HG03045 (cell line): ENCODE data around the gene ETS1.

Source experiments
- ATAC-seq: cut with Tn5 transposase; IDR thresholded peaks from one replicate; pipeline ENCODE4 v1.9.1; 2021; ENCODE audit warnings: mild to moderate bottlenecking, moderate library complexity; ENCODE audit not compliant: unreplicated experiment

ETS1 gene

DNA sequence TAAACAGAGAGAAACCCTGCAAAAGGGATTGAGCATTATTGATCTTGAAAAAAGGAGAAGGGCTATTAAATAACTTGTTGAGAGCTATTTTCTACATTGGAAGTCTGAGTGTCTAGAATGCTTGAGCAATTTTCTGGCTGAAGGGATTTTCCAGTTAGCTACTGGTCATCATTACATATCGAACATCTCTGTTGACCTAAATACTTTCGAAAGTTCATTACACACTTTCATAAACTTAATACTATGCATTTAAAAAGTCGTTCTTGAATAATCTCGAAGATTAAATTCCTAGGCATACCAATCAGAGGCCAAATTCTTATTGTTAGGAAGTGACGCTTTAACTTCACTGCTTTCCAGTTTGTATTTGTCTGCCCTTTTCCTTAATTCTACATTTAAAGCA is 13.7 kb downstream of the ETS1 start:
- no peak for ATAC-seq

- ATAC-seq, result no peak
These were observed 14.4 kb downstream of the ETS1 start for GRCh38 chr11:128572965-128573364.

DNA sequence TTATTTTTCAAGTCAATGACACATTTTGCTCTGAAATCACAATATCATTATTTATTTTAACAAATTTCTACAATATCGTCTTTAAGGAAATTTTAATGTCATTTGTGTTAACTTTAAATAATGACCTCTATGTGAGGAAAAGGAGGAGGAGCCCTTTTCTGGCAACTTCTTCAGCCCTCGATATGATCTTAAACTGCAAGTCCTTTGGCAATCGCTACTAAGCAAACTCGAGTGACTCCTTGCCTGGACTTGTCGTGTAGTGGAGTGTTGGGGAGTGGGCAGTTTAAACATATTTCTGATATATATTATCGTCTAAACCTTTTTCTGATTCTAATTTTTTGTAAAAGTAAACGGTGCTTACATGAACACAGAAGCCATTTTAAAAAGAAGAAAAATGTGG is 16.7 kb downstream of the ETS1 start:
- ATAC-seq, result no peak

- ATAC-seq, result no peak
These were observed 18.1 kb downstream of the ETS1 start for GRCh38 chr11:128569291-128569690.

DNA sequence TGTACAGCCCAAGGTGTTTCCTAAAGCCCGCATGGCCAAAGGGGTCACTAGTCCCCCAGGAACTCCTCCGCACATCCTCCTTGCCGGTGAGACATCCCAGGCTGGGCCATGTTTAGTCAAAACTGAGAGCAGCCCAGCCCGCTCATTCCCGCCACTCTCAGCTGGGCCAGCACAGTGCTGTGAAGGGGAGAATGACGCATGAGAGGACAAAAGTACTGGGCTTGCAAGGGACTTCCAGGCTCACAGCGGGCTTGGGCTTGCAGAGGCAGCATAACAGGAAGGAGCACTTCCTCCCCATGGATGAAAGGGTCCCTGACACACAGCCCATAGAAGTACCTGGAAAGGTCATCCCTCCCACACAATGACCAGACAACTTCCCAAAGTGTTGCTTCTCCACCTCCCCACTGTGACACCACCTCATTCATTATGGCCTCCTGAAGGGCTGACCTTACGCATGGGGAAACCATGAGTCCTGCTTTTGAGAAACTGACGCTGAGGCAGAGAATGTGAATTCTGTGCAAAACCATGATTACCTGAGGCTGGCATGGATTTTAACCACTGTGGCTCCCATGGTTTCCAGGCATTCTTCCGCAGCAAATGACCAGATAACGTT is 19.1 kb downstream of the ETS1 start:
- no peak for ATAC-seq

GRCh38 chr11:128567130-128567529 is 20.2 kb downstream of the ETS1 start:
- no peak for ATAC-seq

- ATAC-seq, result no peak
These were observed 21.5 kb downstream of the ETS1 start for GRCh38 chr11:128565881-128566280.

GRCh38 chr11:128564642-128565245 is 22.6 kb downstream of the ETS1 start:
- ATAC-seq, result no peak

GRCh38 chr11:128563942-128564641 is 23.3 kb downstream of the ETS1 start:
- no peak for ATAC-seq

- no peak for ATAC-seq
These were observed 24.1 kb downstream of the ETS1 start for GRCh38 chr11:128563308-128563707.

DNA sequence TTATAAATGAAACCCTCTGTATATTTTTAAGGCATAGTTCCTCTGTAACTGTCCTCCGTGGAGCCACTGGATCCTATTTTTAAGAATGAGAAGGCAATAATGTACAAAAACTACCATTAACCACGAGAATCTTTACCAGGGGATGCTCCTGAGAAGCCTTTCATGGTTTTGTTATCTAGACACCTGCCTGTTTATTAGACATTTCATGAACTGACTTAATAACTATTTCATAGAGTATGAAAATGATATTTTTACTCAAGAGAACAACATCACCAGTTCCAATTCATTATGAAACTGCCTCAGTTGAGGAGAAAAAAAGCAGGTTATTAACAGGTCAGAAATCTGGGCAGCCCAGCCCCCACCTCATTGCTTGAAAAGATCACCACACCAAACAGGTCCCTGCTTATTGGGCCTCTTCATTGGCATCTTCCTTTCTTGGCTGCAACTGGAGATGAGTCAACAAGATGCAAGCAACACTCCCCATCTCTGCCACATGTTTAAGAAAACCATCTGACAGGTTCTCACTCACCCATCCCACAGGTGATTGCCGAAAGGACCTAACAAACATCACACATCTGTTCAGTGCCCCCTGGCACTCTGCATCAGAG is 27.8 kb downstream of the ETS1 start:
- no peak for ATAC-seq

DNA sequence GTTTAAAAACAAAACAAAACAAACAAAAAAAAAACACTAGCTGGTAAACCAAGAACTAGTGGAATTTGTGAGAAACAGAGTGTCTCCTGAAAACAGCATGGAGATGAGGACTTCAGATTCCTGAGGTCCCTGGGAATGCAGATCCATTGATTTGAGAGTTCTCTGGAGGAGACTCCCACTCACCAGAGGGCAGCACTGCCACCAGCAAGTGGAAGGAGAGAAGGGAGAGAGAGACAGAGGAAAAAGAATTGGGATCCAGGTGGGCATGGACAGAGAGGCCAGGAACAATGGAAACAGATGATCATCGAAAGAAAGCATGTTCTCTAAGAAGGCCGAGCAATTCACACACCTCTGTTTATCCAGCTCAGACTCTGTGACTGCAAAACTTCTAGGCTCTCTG is 31.8 kb downstream of the ETS1 start:
- ATAC-seq, result no peak

GRCh38 chr11:128553662-128554362 is 33.5 kb downstream of the ETS1 start:
- ATAC-seq, result no peak

- peak; percentile 67 for ATAC-seq
These were observed 34.3 kb downstream of the ETS1 start for GRCh38 chr11:128552783-128553661.

- peak; percentile 48 for ATAC-seq
These were observed 35.6 kb downstream of the ETS1 start for GRCh38 chr11:128551611-128552335.

GRCh38 chr11:128551058-128551457 is 36.3 kb downstream of the ETS1 start:
- no peak for ATAC-seq

DNA sequence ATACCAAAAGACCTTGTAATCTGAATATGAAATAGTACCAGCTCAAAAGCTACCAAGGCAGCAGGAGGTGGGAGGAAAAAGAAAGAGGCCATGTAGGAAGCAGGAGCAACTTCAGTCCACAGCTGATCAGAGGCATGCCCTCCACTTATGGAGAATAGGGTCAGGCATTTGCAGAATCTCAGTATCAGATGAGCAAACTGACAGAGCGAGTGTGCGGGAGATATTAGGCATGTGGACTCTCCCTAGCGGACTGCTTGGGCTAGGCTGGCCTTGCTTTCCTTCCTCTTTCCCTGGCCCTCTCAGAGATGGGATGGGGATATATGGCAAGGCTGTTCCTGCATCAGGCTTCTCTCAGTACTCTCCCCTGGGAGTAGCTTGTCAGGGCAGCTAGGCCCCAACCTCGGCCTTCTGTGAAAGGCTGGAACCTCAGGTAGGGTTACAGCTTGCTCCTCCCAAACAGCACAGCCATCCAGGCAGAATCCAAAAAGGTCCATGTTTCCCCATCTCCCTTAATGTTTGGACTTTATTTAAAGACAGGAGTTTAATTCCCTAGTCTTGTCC is 37.0 kb downstream of the ETS1 start:
- no peak for ATAC-seq

DNA sequence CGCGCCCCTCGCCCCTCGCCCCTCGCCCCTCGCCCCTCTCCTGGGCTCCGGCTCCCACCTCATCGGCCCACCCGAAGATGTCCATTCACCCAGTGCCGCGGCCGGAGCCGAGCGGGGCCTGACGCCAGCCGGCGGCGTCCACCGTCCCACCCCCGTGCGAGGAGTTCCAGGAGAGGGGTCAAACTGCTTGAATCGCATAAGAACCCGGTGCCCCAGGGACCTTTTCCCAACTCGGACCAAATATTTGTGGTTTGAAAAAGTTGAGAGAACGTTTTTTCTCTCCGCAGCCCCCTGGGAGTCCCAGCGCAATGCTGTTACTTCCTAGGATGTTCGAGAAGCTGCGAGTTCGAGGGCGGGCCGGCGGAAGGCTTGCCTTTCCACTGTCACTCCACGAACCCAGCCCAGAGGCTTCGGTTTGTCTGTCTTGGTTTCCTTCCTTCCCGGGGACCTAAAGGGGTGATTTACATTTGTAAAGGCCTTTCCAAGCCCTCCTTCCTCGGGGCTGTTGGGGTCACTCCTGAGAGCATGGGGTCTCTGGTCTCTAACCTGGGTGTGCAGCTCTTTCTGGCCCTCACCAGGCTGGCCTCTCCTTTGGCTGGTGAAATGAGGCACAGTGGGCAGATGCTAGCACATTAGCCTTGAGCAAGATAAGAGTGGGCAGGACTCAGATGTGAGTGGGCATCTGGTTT is 38.0 kb downstream of the ETS1 start:
- no peak for ATAC-seq
